HG03521 (cell line): ENCODE results near the gene CIB2.

ENCODE experiments used
- ATAC-seq: cut with Tn5 transposase; IDR thresholded peaks from one replicate; pipeline ENCODE4 v1.9.1; 2021; ENCODE audit warnings: mild to moderate bottlenecking, moderate library complexity; ENCODE audit not compliant: unreplicated experiment

CIB2 gene

GRCh38 chr15:78069462-78070029 lies 61.7 kb downstream of the CIB2 start:
- ATAC-seq = no peak

- ATAC-seq = no peak
Measured at GRCh38 chr15:78069052-78069414, 62.2 kb downstream of the CIB2 start.

- ATAC-seq = no peak
Measured at GRCh38 chr15:78067328-78068228, 63.7 kb downstream of the CIB2 start.

- peak; percentile 46 for ATAC-seq
Measured at GRCh38 chr15:78065973-78066946, 65.0 kb downstream of the CIB2 start.

GRCh38 chr15:78065284-78065872 lies 65.9 kb downstream of the CIB2 start:
- ATAC-seq = no peak

- ATAC-seq = no peak
Measured at GRCh38 chr15:78064544-78064943, 66.7 kb downstream of the CIB2 start.

GRCh38 chr15:78063970-78064385 lies 67.3 kb downstream of the CIB2 start:
- no peak for ATAC-seq

- no peak for ATAC-seq
Measured at GRCh38 chr15:78063217-78063616, 68.0 kb downstream of the CIB2 start.

GRCh38 chr15:78061963-78062427 lies 69.2 kb downstream of the CIB2 start:
- no peak for ATAC-seq

- ATAC-seq = no peak
Measured at GRCh38 chr15:78060232-78060631, 71.0 kb downstream of the CIB2 start.

- ATAC-seq = no peak
Measured at GRCh38 chr15:78059110-78059839, 72.0 kb downstream of the CIB2 start.

GRCh38 chr15:78058401-78058935 lies 72.8 kb downstream of the CIB2 start:
- no peak for ATAC-seq

GRCh38 chr15:78057803-78058202 lies 73.4 kb downstream of the CIB2 start:
- no peak for ATAC-seq

GRCh38 chr15:78056714-78057269 lies 74.5 kb downstream of the CIB2 start:
- ATAC-seq = no peak

GRCh38 chr15:78055919-78056713 lies 75.1 kb downstream of the CIB2 start:
- ATAC-seq = no peak

- ATAC-seq = no peak
Measured at GRCh38 chr15:78054966-78055365, 76.3 kb downstream of the CIB2 start.
